Measurements from ENCODE around the gene C1QTNF2.

Gene C1QTNF2

GRCh38 chr5:160312960-160313727 lies 57.3 kb downstream of the C1QTNF2 start:
- intact Hi-C loops (cut with DNase I): no loop called here
- DNase-seq: no peak

- DNase-seq: peak in 40 of 42 donors; percentile 20 to 83 (median 62)
- intact Hi-C loops (cut with DNase I): no loop called here
Observed at GRCh38 chr5:160312134-160312959, 58.1 kb downstream of the C1QTNF2 start, which contains the start of gene CCNJL. CCNJL (minus strand) TSS chr5:160312564; CDS start chr5:160311923, 641 bp downstream.

- peak in 16 of 42 donors; percentile 3 to 42 (median 16) for DNase-seq
- intact Hi-C loops (cut with DNase I): no loop called here
Observed at GRCh38 chr5:160311491-160312133, 58.8 kb downstream of the C1QTNF2 start.

- DNase-seq: no peak
- intact Hi-C loops (cut with DNase I): no loop called here
Observed at GRCh38 chr5:160310552-160311295, 59.7 kb downstream of the C1QTNF2 start.

GRCh38 chr5:160310140-160310539 lies 60.3 kb downstream of the C1QTNF2 start:
- intact Hi-C loops (cut with DNase I): no loop called here
- DNase-seq: no peak

GRCh38 chr5:160306696-160307095 lies 63.7 kb downstream of the C1QTNF2 start:
- intact Hi-C loops (cut with DNase I): no loop called here
- DNase-seq: no peak

- intact Hi-C loops (cut with DNase I): no loop called here
Observed at GRCh38 chr5:160305319-160305718, 65.1 kb downstream of the C1QTNF2 start.

GRCh38 chr5:160303690-160304089 lies 66.7 kb downstream of the C1QTNF2 start:
- intact Hi-C loops (cut with DNase I): no loop called here
- DNase-seq: no peak

More at GRCh38 chr5:160305319-160305718, 65.1 kb downstream of the C1QTNF2 start:
- DNase-seq: no peak

GRCh38 chr5:160298189-160298588 lies 72.2 kb downstream of the C1QTNF2 start:
- DNase-seq: peak in 1 of 42 donors; percentile 6
- intact Hi-C loops (cut with DNase I): no loop called here

- peak in 1 of 42 donors; percentile 18 for DNase-seq
- intact Hi-C loops (cut with DNase I): no loop called here
Observed at GRCh38 chr5:160297776-160298175, 72.7 kb downstream of the C1QTNF2 start.
